Upper lobe of right lung (tissue), 1 donor: Measurements from ENCODE around the gene CLSTN2. TPM values are rescaled to one million over a fixed set of nuclear protein-coding genes. Genes with fewer than 3 reads are reported as not detected.

Experiments
- ATAC-seq: fragments of 200-7000 bp; cut with Tn5 transposase; one replicate; pipeline ENCODE4 v1.9.1; 2020; ENCODE audit warnings: mild to moderate bottlenecking, moderate library complexity
- DNase-seq: peaks from one replicate; pipeline ENCODE4 v3.0.0-alpha.2; 2020
- H3K27ac ChIP-seq: fragments of 200-600 bp; one replicate; pipeline ENCODE4 v1.8.0; 2022
- H3K27me3 ChIP-seq: fragments of 200-600 bp; one replicate; pipeline ENCODE4 v1.8.0; 2022; ENCODE audit warnings: mild to moderate bottlenecking
- H3K36me3 ChIP-seq: fragments of 200-600 bp; one replicate; pipeline ENCODE4 v1.8.0; 2022
- H3K4me1 ChIP-seq: fragments of 200-600 bp; one replicate; pipeline ENCODE4 v1.8.0; 2022
- H3K4me3 ChIP-seq: fragments of 200-600 bp; one replicate; pipeline ENCODE4 v1.8.0; 2022; ENCODE audit warnings: mild to moderate bottlenecking
- H3K9me3 ChIP-seq: fragments of 200-600 bp; one replicate; pipeline ENCODE4 v1.8.0; 2022
- intact Hi-C: fragments of 100-400 bp; cut with DNase I; formaldehyde crosslinking; loops from one replicate; pipeline ENCODE4 v1.11.0; 2022
- total RNA-seq: library from RNA; stranded (reverse); fragmentation: NEBNext Ultra II Directional; extraction: Animal tissue kit (Norgen Biotek cat#: 25700); gene quantifications from one replicate; pipeline ENCODE4 v1.2.1, GENCODE V29; 2021
- TF ChIP-seq, protein P1 (sequence below): fragments of 200-600 bp; IDR thresholded peaks from one replicate; pipeline ENCODE4 v1.8.0; 2022; ENCODE audit warnings: antibody characterized with exemption
- donor health status: DM: no; HTN: yes; CAD: no; lungs with severe emphysema.

Gene CLSTN2
- total RNA-seq, 1 donor from 2014 or later, result 3.0 TPM

DNA sequence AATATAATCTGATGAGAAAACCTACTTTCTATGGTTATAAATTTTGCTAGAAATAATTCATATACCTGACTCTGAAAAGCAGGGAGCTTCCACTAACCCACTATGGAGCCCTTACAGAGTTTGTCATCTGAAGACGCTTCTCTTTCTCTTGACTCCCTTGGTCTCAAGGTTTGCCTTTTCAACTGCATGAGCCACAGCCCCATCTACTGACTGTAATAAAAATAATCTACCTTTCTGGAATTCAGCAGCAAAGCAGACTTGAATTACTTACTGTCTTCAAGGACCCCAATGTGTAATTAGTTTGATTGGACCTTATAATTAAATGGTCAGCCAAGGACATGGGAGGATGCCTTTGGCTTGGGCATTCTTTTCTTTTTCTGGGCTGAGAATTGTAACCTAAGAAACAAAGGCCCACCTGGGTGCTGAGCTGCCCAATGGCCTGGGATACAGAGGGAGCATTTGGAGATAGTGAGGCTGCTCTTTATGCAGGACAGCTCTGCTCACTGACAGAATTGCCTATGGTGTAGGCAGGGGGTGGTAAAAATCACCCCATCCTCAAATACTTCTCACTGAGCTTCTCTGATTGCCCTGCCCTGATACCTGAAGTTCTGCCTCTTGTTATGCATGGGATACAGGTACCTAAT, 564.3 kb downstream of the CLSTN2 start:
- TF ChIP-seq, protein P1, sequence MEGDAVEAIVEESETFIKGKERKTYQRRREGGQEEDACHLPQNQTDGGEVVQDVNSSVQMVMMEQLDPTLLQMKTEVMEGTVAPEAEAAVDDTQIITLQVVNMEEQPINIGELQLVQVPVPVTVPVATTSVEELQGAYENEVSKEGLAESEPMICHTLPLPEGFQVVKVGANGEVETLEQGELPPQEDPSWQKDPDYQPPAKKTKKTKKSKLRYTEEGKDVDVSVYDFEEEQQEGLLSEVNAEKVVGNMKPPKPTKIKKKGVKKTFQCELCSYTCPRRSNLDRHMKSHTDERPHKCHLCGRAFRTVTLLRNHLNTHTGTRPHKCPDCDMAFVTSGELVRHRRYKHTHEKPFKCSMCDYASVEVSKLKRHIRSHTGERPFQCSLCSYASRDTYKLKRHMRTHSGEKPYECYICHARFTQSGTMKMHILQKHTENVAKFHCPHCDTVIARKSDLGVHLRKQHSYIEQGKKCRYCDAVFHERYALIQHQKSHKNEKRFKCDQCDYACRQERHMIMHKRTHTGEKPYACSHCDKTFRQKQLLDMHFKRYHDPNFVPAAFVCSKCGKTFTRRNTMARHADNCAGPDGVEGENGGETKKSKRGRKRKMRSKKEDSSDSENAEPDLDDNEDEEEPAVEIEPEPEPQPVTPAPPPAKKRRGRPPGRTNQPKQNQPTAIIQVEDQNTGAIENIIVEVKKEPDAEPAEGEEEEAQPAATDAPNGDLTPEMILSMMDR, result peak; percentile 41
- ATAC-seq (peak; percentile 55), DNase-seq (no peak)
- no peak overlapping the region for H3K27ac ChIP-seq
- H3K36me3 ChIP-seq, result no peaks in the 10 kb centered on the region
- no peaks in the 10 kb centered on the region for H3K27me3 ChIP-seq
- intact Hi-C loops, result no loop called here
- no peaks in the 10 kb centered on the region for H3K9me3 ChIP-seq
- H3K4me1 ChIP-seq, result peaks cover 5% of the 10 kb centered on the region
- H3K4me3 ChIP-seq, result no peak overlapping the region

DNA sequence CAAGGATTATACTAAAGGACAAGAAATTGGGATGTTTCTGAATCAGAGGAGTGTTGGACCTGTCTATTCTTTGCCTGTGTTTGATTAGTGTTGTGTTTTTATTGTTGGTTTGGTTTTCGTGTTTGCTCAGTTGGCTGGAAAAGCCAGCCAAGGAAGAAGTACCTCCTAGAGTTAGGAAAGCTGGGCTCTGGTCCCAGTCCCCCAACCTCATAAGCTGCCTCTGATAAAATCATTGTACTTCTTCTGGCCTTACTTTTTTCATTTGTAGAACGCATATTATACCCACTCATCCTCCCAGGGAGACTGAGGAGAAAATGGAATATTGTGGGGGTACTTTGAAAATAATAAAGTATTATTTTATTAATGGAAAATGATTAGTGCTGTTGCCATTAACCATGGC, 565.5 kb downstream of the CLSTN2 start:
- Histone ChIP-seq H3K27ac (no peak overlapping the region), H3K4me3 (no peak overlapping the region), H3K27me3 (no peaks in the 10 kb centered on the region), H3K9me3 (no peaks in the 10 kb centered on the region), H3K36me3 (no peaks in the 10 kb centered on the region), H3K4me1 (peaks cover 5% of the 10 kb centered on the region)
- DNase-seq (no peak), ATAC-seq (no peak)
- intact Hi-C loops, result no loop called here
- TF ChIP-seq, protein P1, result no peak

DNA sequence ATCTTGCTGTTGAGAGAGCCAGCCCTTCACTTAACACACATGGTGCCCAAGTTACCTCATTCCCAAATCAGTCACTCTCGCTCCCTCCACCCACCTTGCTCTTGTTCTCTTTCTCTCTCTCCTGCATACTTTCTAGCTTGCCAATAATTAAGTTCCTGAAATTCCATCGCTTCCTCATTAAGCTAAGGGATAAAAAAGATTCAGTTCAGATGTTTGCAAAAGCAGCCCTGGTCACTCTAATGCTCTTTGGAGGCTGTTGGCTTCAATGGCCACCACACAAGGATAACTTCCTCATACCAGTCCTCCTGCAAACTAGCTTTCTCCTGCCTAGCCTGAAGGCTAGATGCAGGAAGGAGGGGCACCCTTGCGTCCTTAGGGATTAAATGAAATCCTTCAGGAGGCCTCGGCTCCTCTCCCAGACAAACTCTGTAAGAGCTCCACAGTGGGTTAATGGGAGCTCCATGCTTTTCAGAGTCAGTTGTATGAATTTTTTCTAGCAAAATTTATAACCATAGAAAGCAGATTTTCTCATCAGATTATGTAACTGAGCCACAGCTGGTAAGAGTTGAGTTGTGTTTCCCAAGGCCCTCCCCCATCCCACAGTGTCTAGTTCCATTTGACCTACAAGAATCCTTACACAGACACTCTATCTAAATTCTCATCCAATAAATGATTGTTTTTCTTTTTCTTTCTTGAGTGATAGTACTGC, 566.2 kb downstream of the CLSTN2 start:
- TF ChIP-seq, protein P1, result no peak
- Histone ChIP-seq H3K4me3 (no peak overlapping the region), H3K9me3 (no peaks in the 10 kb centered on the region), H3K36me3 (no peaks in the 10 kb centered on the region), H3K27me3 (no peaks in the 10 kb centered on the region), H3K4me1 (peaks cover 5% of the 10 kb centered on the region), H3K27ac (no peak overlapping the region)
- intact Hi-C loops, result no loop called here
- ATAC-seq, result peak; percentile 62
- no peak for DNase-seq

DNA sequence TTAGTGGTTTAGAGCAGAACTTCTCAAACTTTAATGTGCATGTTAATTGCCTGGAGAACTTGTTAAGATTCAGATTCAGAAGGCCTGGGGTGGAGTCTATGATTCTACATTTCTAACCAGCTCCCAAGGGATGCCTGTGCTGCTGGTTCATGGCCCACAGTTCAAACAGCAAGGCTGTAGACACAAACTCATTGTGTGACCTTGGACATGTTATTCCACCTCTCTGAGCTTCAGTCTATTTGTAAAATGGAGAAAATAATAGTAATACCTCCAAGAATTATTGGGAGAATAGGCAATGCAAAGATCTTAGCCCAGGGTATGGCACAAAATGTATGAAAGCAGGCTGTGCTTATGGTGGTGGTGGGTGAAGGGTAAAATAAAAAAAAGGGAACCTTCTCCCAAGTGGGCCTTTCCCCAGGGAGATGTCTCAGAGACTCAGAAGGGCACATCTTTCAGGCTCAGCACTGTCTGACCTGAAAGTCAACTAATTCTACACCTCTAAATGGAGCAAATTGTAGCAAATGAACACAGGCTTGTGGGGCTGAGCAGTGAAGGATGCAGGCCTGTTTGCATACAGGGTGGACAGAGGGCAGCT, 566.9 kb downstream of the CLSTN2 start:
- Histone ChIP-seq H3K4me3 (no peak overlapping the region), H3K27ac (no peak overlapping the region), H3K27me3 (no peaks in the 10 kb centered on the region), H3K9me3 (no peaks in the 10 kb centered on the region), H3K4me1 (peaks cover 5% of the 10 kb centered on the region), H3K36me3 (no peaks in the 10 kb centered on the region)
- intact Hi-C loops, result no loop called here
- DNase-seq, result no peak
- TF ChIP-seq, protein P1, result no peak
- ATAC-seq, result no peak

DNA sequence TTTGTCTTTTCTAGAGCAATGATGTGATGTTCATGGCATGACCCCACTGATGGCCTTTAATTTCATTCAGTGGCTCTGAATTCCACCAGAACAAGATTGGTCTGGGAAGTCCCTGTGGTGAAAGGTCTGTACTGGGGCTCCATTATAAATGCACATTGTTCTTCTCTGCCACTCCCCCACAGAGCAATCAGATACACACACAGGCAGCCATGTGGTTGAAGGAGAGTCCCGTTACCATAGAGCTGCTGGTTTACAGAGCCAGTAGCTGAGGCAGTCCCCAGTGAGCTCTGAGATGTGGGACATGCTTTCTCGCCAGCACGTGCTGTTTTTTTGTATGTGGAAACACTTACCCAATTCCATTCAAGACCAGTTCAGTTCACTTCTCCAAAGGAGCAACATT, 570.2 kb downstream of the CLSTN2 start:
- Histone ChIP-seq H3K4me3 (no peak overlapping the region), H3K27ac (no peak overlapping the region), H3K36me3 (no peaks in the 10 kb centered on the region), H3K27me3 (no peaks in the 10 kb centered on the region), H3K9me3 (no peaks in the 10 kb centered on the region), H3K4me1 (peaks cover 5% of the 10 kb centered on the region)
- intact Hi-C loops, result no loop called here
- ATAC-seq, result no peak
- TF ChIP-seq, protein P1, result no peak
- no peak for DNase-seq
